Thymus (tissue), 11 donors: ENCODE data around the gene CD300H. TPM values are rescaled to one million over a fixed set of nuclear protein-coding genes. Genes with fewer than 3 reads are reported as not detected.

Source experiments
- DNase-seq, 9 donors: peaks; one replicate each; pipeline ENCODE4 v3.0.0-alpha.2; 2013; ENCODE audit warnings: low spot score in 9 of 9, low read depth in 6 of 9, missing footprints in 1 of 9
- H3K27ac ChIP-seq, 2 donors: one replicate each; pipeline ENCODE4 v1.5.1; 2013; ENCODE audit warnings: control low read depth in 1 of 2, low read depth in 1 of 2, low read length in 1 of 2, mild to moderate bottlenecking in 1 of 2, moderate library complexity in 1 of 2
- H3K27me3 ChIP-seq, 2 donors: one replicate each; pipeline ENCODE4 v1.5.1; 2013; ENCODE audit warnings: low read length in 1 of 2; ENCODE audit not compliant: control insufficient read depth in 2 of 2, insufficient read depth in 1 of 2
- H3K36me3 ChIP-seq, 2 donors: one replicate each; pipeline ENCODE4 v1.5.1; 2013; ENCODE audit warnings: low read length in 1 of 2, mild to moderate bottlenecking in 1 of 2, moderate library complexity in 1 of 2; ENCODE audit not compliant: control insufficient read depth in 2 of 2, insufficient read depth in 2 of 2
- H3K4me1 ChIP-seq, 2 donors: one replicate each; pipeline ENCODE4 v1.5.1; 2013; ENCODE audit warnings: low read length in 2 of 2; ENCODE audit not compliant: control insufficient read depth in 2 of 2, insufficient read depth in 2 of 2
- H3K4me3 ChIP-seq, 2 donors: one replicate each; pipeline ENCODE4 v1.5.1; 2013; ENCODE audit warnings: low read length in 2 of 2, control low read depth in 1 of 2, mild to moderate bottlenecking in 1 of 2
- H3K9me3 ChIP-seq, 2 donors: one replicate each; pipeline ENCODE4 v1.5.1; 2013; ENCODE audit warnings: low read length in 1 of 2, mild to moderate bottlenecking in 1 of 2; ENCODE audit not compliant: control insufficient read depth in 2 of 2, insufficient read depth in 1 of 2
- WGBS: extraction: QIAGEN DNeasy Blood & Tissue Kit; methylation state at CpG from one replicate; pipeline ENCODE4 v1.1.7; 2013; 5-methylcytosine and 5-hydroxymethylcytosine counted together
- polyA plus RNA-seq: library from polyadenylated mRNA; stranded (reverse); fragments of 200-250 nt; gene quantifications from one replicate; pipeline ENCODE4 v1.2.3, GENCODE V29; 2013
- total RNA-seq: library from RNA; stranded (reverse); fragments of 120-200 nt; gene quantifications from one replicate; pipeline ENCODE4 v1.2.4, GENCODE V29; 2013
- donor health status: healthy.

The CD300H gene
- total and polyA plus RNA-seq, 2 donors, result 0.38 to 2.8 TPM

DNA sequence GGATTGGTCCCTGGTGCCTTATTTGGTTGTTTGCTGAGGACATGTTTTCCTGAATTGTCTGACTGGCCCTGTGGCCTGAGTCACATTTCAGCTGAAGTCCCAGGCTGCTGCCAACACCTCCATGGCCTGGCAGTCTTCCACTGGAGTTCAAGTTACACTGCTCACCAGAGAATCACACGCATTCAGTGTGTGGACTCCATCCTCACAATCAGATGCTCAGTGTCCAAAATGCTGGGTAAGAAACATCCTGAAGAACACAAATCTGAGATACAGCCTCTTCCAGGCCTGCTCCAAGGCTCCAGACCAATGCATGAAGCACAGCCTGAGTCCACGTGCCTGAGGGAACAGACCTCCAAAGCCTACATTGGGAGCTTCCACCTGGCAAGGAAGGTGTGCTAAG lies 55.3 kb downstream of the CD300H start:
- 93% methylated on average over 2 of the region's 2 CpGs for WGBS

More for the DNA sequence above, 55.3 kb downstream of the CD300H start:
- H3K27me3 ChIP-seq, result no peaks in the 10 kb centered on the region
- no peak overlapping the region for H3K4me3 ChIP-seq
- H3K36me3 ChIP-seq, result no peaks in the 10 kb centered on the region
- H3K4me1 ChIP-seq, result peaks cover 0 to 2% of the 10 kb centered on the region in 2 donors
- no peak overlapping the region for H3K27ac ChIP-seq
- no peak for DNase-seq
- peaks cover 4 to 12% of the 10 kb centered on the region in 2 donors for H3K9me3 ChIP-seq

Other genes with a start within 250 kb of the CD300H start
- 5.2 TPM for gene KIF19, start 241.3 kb downstream of the CD300H start, total RNA-seq
- gene KIF19, start 241.3 kb downstream of the CD300H start, polyA plus RNA-seq, result 4.7 TPM
- 0.05 TPM for gene BTBD17, start 205.6 kb downstream of the CD300H start, total RNA-seq
- 0.16 TPM for gene BTBD17, start 205.6 kb downstream of the CD300H start, polyA plus RNA-seq
- gene GPR142, start 200.0 kb downstream of the CD300H start, total RNA-seq, result 0.09 TPM
- 0.16 TPM for gene GPR142, start 200.0 kb downstream of the CD300H start, polyA plus RNA-seq
- gene GPRC5C, start 135.4 kb downstream of the CD300H start, total RNA-seq, result 11.5 TPM
- gene GPRC5C, start 135.4 kb downstream of the CD300H start, polyA plus RNA-seq, result 14.3 TPM
- 28.0 TPM for gene CD300A, start 100.9 kb downstream of the CD300H start, total RNA-seq
- gene CD300A, start 100.9 kb downstream of the CD300H start, polyA plus RNA-seq, result 26.7 TPM
- 0.38 TPM for gene CD300LB, start 36.0 kb downstream of the CD300H start, total RNA-seq
- 0.64 TPM for gene CD300LB, start 36.0 kb downstream of the CD300H start, polyA plus RNA-seq
- gene CD300C, start 21.4 kb downstream of the CD300H start, total RNA-seq, result 0.80 TPM
- gene CD300C, start 21.4 kb downstream of the CD300H start, polyA plus RNA-seq, result 1.2 TPM
- not detected for gene CD300LD, start 24.8 kb upstream of the CD300H start, total RNA-seq
- 0.16 TPM for gene CD300LD, start 24.8 kb upstream of the CD300H start, polyA plus RNA-seq
- gene CD300E, start 56.2 kb upstream of the CD300H start, total RNA-seq, result 0.33 TPM
- gene CD300E, start 56.2 kb upstream of the CD300H start, polyA plus RNA-seq, result 4.0 TPM
- 3.4 TPM for gene CD300LF, start 145.4 kb upstream of the CD300H start, total RNA-seq
- 6.0 TPM for gene CD300LF, start 145.4 kb upstream of the CD300H start, polyA plus RNA-seq
- 19.9 TPM for gene RAB37, start 169.7 kb upstream of the CD300H start, total RNA-seq
- 29.3 TPM for gene RAB37, start 169.7 kb upstream of the CD300H start, polyA plus RNA-seq
- 49.5 TPM for gene NHERF1, start 181.1 kb upstream of the CD300H start, total RNA-seq
- gene NHERF1, start 181.1 kb upstream of the CD300H start, polyA plus RNA-seq, result 56.6 TPM
- 17.8 TPM for gene NAT9, start 208.8 kb upstream of the CD300H start, total RNA-seq
- gene NAT9, start 208.8 kb upstream of the CD300H start, polyA plus RNA-seq, result 31.1 TPM